K562 (cell line): Measurements from ENCODE around the gene NOSTRIN. TPM values are rescaled to one million over a fixed set of nuclear protein-coding genes. Genes with fewer than 3 reads are reported as not detected.

Source experiments
- KDM5B ChIP-seq: fragments of 200-600 bp; sonication (generic); IDR thresholded peaks from 2 replicates; pipeline ENCODE4 v1.6.1; 2012; ENCODE audit warnings: low read depth, mild to moderate bottlenecking, moderate library complexity, low read length, control low read depth, inconsistent platforms; ENCODE audit not compliant: insufficient replicate concordance
- NCOA2 ChIP-seq, 2 experiments: fragments of 450-650 bp; IDR thresholded peaks; 2 replicates each; pipeline ENCODE4 v1.6.1; 2018; ENCODE audit warnings: mild to moderate bottlenecking in 2 of 2, moderate library complexity in 1 of 2; ENCODE audit not compliant: partially characterized antibody in 2 of 2
- PCBP2 ChIP-seq: fragments of 200-400 bp; formaldehyde crosslinking; IDR thresholded peaks from 2 replicates; pipeline ENCODE4 v1.6.1; 2018; ENCODE audit warnings: low read length, low read depth, mild to moderate bottlenecking, moderate library complexity; ENCODE audit not compliant: poor library complexity, severe bottlenecking
- RBM14 ChIP-seq: fragments of 200-400 bp; formaldehyde crosslinking; IDR thresholded peaks from 2 replicates; pipeline ENCODE4 v1.6.1; 2018; ENCODE audit warnings: low read depth, mild to moderate bottlenecking, low read length, moderate library complexity, borderline replicate concordance; ENCODE audit not compliant: insufficient read depth
- SP1 ChIP-seq: sonication (generic); formaldehyde crosslinking; IDR thresholded peaks from 2 replicates; pipeline ENCODE4 v1.8.1; 2022; ENCODE audit warnings: mild to moderate bottlenecking, missing genetic modification reagents
- TAF9B ChIP-seq: fragments of 450-650 bp; IDR thresholded peaks from 2 replicates; pipeline ENCODE4 v1.6.1; 2018; ENCODE audit warnings: mild to moderate bottlenecking; ENCODE audit not compliant: partially characterized antibody
- TAL1 ChIP-seq: fragments of 450-650 bp; IDR thresholded peaks from 2 replicates; pipeline ENCODE4 v1.6.1; 2016; ENCODE audit warnings: mild to moderate bottlenecking
- ZNF311 ChIP-seq: fragments of 250-450 bp; sonication (Bioruptor Pico); IDR thresholded peaks from 2 replicates; pipeline ENCODE4 v1.4.0; 2020; ENCODE audit warnings: mild to moderate bottlenecking, moderate library complexity
- ZNF717 ChIP-seq: fragments of 250-450 bp; sonication (Bioruptor Pico); IDR thresholded peaks from 2 replicates; pipeline ENCODE4 v1.5.0; 2021
- ZNF79 ChIP-seq: fragments of 250-450 bp; sonication (Bioruptor Pico); IDR thresholded peaks from 2 replicates; pipeline ENCODE4 v1.4.0; 2020; ENCODE audit warnings: low read depth, mild to moderate bottlenecking, moderate library complexity
- polyA plus RNA-seq, 8 experiments: library from polyadenylated mRNA; depleted of rRNA in 4 of 8; stranded (reverse) in 5 of 8; unstranded in 3 of 8; fragments of >200 nt; fragmentation: Nextera tagmentation in 2 of 8; fragmentation: Illumina TruSeq in 1 of 8; extraction: Ambion mirVana in 2 of 8; extraction: Trizol in 1 of 8; gene quantifications; 2 replicates each; pipeline versions ENCODE4 v1.2.1 to v1.2.3, GENCODE V29; 2011 to 2014; ENCODE audit warnings: inconsistent platforms in 1 of 8, missing spikeins in 1 of 8
- total RNA-seq, 7 experiments: library from RNA; depleted of rRNA in 6 of 7; stranded (reverse); fragments of >200 nt in 6 of 7; fragmentation: Illumina TruSeq in 2 of 7; extraction: Trizol in 2 of 7; gene quantifications; 2 replicates each; pipeline versions ENCODE4 v1.2.1 to v1.2.3, GENCODE V29; 2011 to 2021; ENCODE audit warnings: low replicate concordance in 1 of 7
- TF ChIP-seq, protein P1 (sequence below): sonication (generic); formaldehyde crosslinking; IDR thresholded peaks from 2 replicates; pipeline ENCODE4 v1.8.1; 2022; ENCODE audit warnings: missing genetic modification reagents
- TF ChIP-seq, protein P2 (sequence below): fragments of 450-650 bp; IDR thresholded peaks from 2 replicates; pipeline ENCODE4 v1.6.1; 2014; ENCODE audit warnings: low read depth, mild to moderate bottlenecking, moderate library complexity, borderline replicate concordance
- TF ChIP-seq, protein P3 (sequence below): fragments of 450-650 bp; IDR thresholded peaks from 2 replicates; pipeline ENCODE4 v1.7.1; 2018; ENCODE audit warnings: mild to moderate bottlenecking, low read depth; ENCODE audit not compliant: partially characterized antibody
- TF ChIP-seq, protein P4 (sequence below): fragments of 450-650 bp; IDR thresholded peaks from 2 replicates; pipeline ENCODE4 v1.6.1; 2017; ENCODE audit warnings: antibody characterized with exemption, mild to moderate bottlenecking
- TF ChIP-seq, protein P5 (sequence below): sonication (generic); IDR thresholded peaks from 2 replicates; pipeline ENCODE4 v1.6.1; 2016

The NOSTRIN gene
- total and polyA plus RNA-seq, 9 of the 15 experiments (the other 6 are each of a cell fraction or from before 2014, with no cell fraction given), result 26.7 to 82.9 (median 56.3) TPM

DNA sequence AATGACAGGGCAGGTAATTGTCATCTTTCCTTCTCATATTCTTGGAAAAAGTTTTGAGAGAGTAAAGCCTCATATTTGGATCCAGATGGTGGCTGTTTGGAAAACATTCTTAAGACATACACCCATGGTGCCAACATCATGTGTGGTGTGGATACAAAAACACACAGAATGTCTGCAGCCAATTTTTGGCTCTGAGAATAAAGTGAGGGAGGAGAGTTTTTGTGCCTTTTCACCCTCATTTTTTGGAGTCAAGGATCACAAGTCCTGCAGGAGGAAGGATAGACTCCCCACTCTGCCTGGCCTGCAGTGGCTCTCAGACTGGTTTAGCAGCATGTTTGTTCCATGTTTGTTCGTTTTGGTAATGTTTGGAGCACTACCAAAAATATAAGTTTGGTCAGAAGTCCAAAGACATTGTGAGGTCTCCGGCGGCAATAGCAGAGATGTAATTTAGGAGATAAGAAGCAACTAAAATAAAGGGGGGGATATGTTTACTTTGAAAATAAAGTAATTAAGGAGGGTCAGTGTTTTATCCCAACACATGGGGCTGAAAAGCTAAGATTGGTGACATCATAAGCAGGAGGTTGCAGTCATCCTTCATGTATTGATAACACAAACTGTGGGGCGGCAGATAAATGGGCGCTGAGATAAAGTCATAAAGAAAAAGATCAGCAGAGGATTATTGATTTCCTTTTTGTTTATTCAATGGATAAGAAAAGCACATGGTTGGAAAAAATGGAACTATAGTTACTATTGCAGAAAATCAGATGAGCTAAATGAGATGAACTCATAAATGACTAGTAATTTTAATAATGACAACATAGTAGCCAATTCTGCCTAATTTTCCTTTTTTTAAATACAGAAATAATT, 655 bp downstream of the NOSTRIN start (continued):
- TF ChIP-seq, protein P1, sequence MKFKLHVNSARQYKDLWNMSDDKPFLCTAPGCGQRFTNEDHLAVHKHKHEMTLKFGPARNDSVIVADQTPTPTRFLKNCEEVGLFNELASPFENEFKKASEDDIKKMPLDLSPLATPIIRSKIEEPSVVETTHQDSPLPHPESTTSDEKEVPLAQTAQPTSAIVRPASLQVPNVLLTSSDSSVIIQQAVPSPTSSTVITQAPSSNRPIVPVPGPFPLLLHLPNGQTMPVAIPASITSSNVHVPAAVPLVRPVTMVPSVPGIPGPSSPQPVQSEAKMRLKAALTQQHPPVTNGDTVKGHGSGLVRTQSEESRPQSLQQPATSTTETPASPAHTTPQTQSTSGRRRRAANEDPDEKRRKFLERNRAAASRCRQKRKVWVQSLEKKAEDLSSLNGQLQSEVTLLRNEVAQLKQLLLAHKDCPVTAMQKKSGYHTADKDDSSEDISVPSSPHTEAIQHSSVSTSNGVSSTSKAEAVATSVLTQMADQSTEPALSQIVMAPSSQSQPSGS (CRISPR knock-in tag), result no peak
- TF ChIP-seq, protein P2, sequence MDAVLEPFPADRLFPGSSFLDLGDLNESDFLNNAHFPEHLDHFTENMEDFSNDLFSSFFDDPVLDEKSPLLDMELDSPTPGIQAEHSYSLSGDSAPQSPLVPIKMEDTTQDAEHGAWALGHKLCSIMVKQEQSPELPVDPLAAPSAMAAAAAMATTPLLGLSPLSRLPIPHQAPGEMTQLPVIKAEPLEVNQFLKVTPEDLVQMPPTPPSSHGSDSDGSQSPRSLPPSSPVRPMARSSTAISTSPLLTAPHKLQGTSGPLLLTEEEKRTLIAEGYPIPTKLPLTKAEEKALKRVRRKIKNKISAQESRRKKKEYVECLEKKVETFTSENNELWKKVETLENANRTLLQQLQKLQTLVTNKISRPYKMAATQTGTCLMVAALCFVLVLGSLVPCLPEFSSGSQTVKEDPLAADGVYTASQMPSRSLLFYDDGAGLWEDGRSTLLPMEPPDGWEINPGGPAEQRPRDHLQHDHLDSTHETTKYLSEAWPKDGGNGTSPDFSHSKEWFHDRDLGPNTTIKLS, result no peak
- TF ChIP-seq NCOA2 (IDR thresholded peaks at IDR 0.05; ENCODE audit: partially characterized antibody in 2 of 2), result no peak
- TF ChIP-seq SP1, result no peak
- 0 out of 2 replicates have a peak, but pooled peaks have one; percentile 63 for TF ChIP-seq ZNF311 (CRISPR knock-in tag)
- TF ChIP-seq, protein P3, sequence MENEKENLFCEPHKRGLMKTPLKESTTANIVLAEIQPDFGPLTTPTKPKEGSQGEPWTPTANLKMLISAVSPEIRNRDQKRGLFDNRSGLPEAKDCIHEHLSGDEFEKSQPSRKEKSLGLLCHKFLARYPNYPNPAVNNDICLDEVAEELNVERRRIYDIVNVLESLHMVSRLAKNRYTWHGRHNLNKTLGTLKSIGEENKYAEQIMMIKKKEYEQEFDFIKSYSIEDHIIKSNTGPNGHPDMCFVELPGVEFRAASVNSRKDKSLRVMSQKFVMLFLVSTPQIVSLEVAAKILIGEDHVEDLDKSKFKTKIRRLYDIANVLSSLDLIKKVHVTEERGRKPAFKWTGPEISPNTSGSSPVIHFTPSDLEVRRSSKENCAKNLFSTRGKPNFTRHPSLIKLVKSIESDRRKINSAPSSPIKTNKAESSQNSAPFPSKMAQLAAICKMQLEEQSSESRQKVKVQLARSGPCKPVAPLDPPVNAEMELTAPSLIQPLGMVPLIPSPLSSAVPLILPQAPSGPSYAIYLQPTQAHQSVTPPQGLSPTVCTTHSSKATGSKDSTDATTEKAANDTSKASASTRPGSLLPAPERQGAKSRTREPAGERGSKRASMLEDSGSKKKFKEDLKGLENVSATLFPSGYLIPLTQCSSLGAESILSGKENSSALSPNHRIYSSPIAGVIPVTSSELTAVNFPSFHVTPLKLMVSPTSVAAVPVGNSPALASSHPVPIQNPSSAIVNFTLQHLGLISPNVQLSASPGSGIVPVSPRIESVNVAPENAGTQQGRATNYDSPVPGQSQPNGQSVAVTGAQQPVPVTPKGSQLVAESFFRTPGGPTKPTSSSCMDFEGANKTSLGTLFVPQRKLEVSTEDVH, result no peak
- TF ChIP-seq PCBP2, result no peak
- TF ChIP-seq KDM5B, result no peak
- peak; percentile 35 for TF ChIP-seq TAF9B
- TF ChIP-seq ZNF79 (CRISPR knock-in tag), result no peak; the same call in 1 of the 2 replicates
- no peak for TF ChIP-seq RBM14
- no peak for TF ChIP-seq ZNF717 (CRISPR knock-in tag)
- TF ChIP-seq, protein P4, sequence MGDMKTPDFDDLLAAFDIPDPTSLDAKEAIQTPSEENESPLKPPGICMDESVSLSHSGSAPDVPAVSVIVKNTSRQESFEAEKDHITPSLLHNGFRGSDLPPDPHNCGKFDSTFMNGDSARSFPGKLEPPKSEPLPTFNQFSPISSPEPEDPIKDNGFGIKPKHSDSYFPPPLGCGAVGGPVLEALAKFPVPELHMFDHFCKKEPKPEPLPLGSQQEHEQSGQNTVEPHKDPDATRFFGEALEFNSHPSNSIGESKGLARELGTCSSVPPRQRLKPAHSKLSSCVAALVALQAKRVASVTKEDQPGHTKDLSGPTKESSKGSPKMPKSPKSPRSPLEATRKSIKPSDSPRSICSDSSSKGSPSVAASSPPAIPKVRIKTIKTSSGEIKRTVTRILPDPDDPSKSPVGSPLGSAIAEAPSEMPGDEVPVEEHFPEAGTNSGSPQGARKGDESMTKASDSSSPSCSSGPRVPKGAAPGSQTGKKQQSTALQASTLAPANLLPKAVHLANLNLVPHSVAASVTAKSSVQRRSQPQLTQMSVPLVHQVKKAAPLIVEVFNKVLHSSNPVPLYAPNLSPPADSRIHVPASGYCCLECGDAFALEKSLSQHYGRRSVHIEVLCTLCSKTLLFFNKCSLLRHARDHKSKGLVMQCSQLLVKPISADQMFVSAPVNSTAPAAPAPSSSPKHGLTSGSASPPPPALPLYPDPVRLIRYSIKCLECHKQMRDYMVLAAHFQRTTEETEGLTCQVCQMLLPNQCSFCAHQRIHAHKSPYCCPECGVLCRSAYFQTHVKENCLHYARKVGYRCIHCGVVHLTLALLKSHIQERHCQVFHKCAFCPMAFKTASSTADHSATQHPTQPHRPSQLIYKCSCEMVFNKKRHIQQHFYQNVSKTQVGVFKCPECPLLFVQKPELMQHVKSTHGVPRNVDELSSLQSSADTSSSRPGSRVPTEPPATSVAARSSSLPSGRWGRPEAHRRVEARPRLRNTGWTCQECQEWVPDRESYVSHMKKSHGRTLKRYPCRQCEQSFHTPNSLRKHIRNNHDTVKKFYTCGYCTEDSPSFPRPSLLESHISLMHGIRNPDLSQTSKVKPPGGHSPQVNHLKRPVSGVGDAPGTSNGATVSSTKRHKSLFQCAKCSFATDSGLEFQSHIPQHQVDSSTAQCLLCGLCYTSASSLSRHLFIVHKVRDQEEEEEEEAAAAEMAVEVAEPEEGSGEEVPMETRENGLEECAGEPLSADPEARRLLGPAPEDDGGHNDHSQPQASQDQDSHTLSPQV, result peak; percentile 22; the same call in 1 of the 2 replicates
- TF ChIP-seq, protein P5, sequence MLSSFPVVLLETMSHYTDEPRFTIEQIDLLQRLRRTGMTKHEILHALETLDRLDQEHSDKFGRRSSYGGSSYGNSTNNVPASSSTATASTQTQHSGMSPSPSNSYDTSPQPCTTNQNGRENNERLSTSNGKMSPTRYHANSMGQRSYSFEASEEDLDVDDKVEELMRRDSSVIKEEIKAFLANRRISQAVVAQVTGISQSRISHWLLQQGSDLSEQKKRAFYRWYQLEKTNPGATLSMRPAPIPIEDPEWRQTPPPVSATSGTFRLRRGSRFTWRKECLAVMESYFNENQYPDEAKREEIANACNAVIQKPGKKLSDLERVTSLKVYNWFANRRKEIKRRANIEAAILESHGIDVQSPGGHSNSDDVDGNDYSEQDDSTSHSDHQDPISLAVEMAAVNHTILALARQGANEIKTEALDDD, result 0 out of 2 replicates have a peak, but pooled peaks have one; percentile 32
- TF ChIP-seq TAL1, result peak; percentile 64
